HG02571 (cell line): ENCODE measurements around the gene TMOD4.

Experiments used
- ATAC-seq: cut with Tn5 transposase; IDR thresholded peaks from one replicate; pipeline ENCODE4 v1.9.1; 2021; ENCODE audit warnings: mild to moderate bottlenecking, moderate library complexity; ENCODE audit not compliant: unreplicated experiment

TMOD4 gene

DNA sequence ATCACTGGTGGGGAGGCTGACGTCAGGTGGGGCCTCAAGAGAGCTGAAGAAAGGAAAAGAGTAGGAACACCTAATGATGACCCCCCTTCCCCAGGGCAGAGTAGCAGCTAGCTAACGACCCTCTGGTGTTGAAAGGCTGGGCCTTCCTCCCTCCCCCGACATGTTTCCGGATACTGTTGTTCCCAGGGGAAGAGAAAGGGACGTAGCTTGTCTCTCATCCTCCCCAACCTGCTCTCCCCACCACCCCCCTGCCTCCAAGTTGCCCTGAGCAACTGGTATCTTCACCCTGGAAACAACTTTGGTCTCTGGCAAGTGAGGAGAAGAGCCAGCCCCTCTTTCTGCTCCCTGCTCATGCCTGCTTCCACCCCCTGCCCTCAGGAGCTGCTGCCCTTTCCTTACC is 31.8 kb downstream of the TMOD4 start:
- no peak for ATAC-seq

DNA sequence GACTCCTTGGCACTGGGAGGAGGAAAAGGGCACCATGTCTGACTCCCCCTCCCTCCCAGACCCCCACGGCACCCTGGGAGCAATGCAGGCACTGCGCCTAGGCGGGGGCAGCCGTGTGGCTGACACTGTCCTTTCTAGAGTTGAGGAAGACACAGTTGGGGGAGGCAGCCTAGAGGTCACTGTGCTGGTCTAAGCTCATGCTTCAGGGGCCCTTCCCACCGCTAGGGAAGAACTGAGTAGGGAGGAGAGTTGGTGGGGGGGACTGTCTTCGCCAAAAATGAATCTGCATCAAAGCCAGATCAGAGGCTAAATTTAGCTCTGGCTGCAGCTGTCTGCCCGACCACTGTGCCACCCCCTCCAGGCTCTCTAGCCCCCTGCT is 32.7 kb downstream of the TMOD4 start:
- no peak for ATAC-seq

DNA sequence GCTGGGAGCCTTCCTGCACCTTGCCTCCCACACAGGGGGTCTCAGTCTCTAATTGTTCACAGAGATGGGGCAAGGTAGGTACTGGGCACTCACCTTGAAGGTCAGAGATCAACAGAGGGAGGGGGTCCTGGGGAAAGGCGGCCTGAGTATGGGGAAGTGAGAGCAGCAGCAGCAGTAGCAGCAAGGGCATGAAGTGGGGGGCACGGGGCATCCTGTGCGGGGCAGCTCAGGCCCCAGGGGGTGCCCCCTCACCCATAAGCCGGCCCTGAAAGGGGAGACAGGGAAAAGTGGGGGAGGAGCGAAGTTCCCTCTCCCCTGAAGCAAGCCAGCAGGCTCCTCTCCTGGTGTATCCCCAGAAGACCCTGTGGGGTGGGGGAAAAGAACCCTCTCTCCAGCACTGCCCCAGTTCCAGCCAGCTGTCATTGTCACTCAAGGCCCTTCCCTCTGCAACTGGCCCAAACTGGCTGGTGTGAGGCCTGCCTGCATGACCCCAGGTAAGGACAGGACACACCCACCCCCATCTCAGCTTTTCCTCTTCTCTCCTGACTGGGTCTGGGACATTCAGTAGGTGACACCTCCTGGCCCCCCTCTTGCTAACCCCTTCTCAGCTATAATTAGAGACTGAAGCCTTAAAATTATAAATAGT is 33.2 kb downstream of the TMOD4 start:
- ATAC-seq = no peak

DNA sequence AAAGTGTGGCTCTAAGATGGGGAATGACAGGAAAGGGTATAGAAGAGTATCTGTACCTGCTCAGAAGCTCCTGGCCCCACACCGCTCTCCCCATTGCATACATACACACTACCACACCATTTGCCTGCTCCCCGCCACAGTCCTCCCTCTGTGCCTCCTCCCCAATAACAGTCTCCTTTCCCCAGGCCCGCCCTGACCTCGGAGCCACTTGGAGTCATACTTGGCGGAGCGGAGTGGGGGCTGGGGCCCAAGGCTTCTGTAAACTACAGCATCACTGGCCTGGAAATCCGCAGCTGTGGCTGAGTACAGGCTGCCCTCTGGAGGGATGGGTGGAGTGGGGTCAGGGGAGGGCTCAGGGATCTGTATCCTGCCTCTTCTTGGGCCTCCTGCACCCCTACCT is 38.0 kb downstream of the TMOD4 start:
- ATAC-seq = no peak

DNA sequence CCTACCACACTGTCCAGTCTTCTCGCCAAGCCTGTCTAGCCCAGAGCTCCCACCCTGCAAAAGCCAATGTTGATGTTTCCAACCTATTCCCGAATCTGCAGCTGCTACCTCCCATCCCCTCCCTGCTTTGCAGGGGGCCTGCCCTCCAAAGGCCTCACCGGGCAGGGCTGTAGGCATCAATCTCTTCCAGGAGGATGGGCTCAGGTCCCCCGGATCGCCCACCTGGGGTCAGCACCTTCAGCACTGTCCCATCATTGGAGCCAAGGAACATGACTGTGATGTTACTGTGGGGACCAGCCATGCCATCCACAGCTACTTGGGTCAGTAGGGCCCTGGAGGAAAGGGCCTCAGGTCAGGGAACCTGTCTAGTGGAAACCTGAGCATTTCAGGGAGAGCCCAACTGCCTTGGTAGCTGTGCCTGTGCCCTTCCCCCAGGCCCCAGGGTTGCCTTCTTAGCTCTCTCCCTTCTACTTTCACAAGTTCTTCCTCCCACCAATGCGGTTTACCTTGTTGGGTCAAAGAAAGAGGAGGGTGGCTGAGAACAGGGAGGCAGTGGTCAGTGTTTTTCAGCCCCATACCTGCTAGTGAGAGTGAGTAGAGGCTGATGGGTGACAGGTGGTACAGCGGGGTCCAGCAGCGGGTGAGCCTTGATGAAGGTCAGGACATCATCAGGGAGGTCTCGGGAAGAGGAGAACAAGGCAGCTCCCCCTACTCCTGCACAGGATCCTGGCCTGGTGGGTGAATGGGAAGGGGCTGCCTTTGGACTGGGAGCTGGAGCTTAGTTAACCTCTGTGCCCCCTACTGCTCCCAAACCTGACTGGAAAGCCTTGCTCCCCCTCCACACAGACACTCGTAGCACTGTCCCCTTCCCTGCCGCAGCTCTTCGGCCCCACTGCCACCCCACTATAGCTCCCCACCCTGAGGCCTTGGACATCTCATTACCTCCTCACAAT is 40.1 kb downstream of the TMOD4 start:
- no peak for ATAC-seq

DNA sequence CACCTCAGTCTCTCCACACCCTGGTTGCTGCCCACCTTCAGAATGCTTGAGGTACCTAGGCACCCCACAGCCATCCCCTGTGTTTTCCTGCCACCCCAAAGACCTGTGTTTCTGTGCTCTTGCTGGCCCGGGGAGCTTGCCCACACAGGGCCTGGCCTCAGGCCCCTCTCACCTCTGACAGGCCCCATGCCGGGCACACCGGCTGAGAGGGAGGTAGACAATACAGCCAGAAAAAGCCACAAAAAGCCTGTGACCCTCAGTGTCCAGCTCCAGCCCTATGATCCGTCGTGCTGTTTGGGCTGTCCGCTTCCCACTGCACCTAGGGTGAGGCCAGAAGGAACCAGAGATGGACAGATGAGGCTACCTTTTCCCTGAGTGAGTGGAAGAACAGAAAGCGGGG is 40.8 kb downstream of the TMOD4 start:
- ATAC-seq = no peak

DNA sequence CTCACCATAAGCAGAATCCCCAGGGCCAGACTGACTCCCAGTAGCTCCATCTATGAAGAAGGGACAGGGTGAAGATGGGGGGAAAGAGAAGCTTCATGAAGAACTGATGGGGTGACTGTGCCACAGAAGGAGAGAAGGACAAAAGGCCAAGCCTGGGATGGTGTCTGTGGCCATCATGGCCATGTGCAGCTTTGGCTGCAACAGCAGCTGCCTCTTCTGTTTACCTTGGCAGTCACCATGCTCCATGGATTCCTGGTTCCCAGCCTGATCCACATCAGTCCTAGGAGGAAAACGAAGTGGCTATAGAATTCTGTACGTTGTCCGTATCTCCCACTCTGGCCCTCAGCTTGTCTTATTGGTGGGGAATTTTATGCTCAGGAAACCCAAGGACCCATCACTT is 41.4 kb downstream of the TMOD4 start:
- ATAC-seq = no peak

DNA sequence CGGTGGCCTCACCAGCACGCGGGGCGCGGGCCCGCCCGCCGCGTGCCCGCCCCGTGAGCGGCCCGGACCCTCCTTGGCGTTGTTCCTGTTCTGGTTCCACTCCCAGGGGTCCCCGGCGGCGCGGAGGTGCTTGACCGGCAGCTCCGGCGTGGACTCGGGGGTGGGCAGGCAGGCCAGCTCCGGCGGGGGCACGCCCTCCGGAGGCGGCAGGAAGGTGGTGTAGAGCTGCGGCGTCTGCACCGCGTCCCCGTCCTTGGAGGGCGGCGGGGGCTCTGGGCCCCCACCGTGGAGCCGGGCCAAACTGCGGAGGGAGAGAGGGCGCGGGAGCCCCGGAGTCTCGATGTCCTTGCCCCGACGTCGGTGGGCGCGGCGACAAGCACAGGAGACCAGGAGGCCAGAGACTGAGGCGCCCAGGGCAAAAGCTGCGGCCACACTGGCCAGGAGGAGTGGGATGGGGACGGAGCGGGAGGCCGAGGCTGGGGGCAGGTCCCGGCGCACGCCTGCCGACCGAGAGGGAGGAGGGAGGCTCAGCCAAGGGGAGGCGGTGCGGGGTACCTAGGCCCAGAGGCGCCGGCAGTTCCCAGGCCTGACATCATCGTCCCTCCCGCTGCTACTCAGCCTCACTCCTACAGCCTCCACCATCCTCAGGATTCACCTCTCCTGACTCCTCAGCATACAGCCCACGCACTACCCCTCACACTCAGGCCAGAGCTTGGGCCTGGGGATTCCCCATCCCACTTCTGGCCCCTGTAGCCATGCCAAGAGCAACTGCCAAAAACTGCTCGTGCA is 42.6 kb downstream of the TMOD4 start:
- ATAC-seq = no peak

DNA sequence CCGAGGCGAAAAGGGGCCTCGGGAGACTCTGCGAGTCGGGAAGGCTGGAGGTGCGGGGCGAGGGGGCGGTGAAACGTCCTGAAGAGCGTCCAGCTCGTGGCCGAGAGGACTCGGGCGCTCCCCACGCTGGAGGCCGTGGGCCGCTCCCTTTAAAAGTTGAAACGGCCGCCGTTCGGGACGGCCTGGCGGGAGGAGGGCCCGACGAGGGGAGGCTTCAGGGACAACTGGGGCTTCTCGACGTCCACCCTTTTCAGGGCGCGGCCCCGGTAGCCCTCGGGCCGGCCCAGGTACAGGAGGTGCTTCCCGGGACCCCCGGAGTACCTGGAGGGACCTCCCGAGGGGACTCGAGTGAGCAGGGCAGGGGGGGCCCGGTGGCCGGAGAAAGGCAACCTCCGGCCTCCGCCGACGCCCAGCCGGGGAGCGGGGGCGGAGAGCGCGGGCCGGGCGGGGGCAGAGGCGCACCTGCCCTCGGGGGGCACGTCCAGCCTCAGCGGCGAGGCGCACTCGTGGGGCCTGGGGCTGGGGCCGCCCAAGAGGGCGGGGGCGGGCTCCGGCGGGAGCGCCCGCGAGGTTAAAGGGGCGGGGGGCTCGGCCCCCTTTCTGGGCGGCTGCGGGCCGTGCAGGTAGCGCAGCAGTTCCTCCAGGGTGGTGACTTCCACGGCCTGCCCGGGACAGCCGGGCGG is 43.3 kb downstream of the TMOD4 start:
- ATAC-seq = no peak

DNA sequence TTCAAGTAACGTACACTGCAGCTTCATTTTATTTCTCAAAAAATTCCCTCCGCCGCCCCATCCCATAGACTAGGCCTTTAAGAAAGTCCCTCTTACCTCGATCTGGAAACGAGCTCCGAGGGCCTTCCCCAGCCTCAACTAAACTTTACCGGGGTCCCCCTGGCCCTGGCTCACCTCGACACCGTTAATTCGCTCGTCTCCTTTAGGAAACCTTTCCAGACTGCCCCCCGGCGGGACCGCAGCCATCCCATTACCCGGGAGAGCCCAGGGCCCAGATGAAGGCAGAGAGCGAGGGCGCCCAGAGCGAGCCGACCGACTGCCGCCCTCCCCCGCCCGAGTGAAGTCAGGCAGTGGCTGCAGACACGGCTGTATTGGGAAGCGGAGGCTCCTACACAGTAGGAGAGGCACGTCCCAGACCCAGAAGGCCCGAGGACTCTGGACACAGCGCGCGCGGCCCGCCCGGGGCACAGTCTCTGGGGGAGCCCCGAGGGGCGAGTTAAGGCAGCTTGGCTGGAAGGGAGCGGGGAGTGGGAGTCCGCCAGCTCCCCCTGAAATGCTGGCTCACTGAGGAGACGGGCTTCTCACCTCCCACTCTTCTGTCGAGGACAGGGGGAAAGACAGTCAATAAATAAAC is 44.0 kb downstream of the TMOD4 start:
- ATAC-seq = no peak

DNA sequence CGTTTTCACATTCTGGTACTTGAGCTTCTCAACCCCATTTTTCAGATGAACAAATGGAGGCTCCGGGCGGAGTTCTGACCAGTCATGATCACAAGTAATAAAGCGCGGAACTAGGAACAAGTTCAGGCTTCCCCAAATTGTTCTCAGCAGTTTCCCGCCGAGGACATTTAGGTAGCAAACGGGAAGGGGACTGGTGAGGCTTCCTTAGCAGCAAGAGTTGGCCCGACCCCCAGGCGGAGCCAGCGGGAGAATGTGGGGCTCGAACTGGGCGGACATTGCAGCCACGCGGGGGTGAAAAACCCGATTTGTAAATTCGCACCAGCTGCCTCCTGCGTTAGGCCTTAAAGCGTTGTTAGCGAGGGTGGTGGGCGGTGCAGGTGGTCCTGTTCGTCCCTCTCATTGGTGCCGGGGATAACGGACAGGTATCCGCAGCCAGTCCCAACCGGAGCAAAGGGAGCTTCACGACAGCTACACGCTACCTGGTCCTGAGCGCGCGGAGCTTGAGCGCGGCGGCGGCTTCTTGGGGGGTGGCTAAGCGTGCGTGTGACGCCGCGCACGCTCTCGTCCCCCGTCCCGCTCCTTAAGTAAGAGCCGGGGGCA is 44.7 kb downstream of the TMOD4 start:
- no peak for ATAC-seq

DNA sequence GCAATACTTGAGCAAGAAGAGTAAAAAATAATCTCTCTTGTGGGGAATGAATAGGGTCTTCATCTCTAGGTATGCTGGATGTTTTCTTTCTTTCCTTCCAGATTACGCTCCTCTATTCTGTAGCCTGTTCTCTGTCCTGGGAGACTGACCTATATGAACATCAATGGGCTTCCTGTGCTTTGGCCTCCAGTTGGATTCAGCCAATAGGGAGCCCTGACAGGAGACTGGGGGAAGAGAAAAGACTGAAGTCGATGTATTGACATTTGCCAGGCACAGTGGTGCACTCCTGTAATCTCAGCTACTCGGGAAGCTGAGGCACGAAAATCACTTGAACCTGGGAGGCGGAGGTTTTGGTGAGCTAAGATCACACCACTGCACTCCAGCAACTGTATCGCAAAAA is 47.0 kb downstream of the TMOD4 start:
- ATAC-seq = no peak

DNA sequence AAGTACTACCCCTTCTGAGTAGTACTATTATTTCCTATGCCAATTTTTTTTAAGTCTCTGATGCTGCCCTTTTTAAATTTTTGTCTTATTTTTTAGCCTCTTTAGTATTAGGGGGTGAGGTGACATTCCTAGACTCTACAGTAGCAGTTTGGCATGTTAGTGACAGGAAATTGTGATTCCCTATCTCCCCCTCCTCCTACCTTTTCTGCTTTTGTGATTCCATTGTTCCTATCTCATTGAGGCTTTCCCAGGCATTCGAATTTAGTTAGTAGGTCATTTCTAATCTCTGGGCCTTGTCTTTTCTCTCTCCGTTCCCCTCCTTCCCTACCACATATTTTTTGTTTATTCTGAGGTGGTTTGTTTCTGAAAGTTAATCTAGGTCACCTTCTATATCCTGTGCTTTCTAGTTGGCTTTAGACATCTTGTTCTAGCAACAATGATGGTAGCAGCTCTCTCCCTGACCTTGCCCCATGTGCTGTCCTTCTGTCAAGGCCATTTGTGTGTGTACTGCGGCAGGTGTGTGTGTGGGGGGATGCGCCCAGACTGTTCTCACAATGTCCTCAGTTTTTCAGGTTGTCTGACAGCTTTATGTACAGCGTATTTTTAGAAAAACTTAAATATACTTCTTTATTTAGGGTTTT is 50.9 kb downstream of the TMOD4 start:
- no peak for ATAC-seq
